OCI-LY7 (cell line): ENCODE results near the gene GALM. TPM values are rescaled to one million over a fixed set of nuclear protein-coding genes. Genes with fewer than 3 reads are reported as not detected.

ENCODE experiments used
- BruUV-seq: library from RNA; stranded (reverse); fragments of 400-500 nt; replicated peaks from 2 replicates; lab custom pipeline; 2021; lab: Mats Ljungman, UMichigan
- CTCF ChIA-PET: fragments of 300-600 bp; sonication (Branson Sonifier 250); formaldehyde crosslinking; loops from one replicate; lab custom pipeline; 2022; ENCODE audit warnings: antibody characterized with exemption; ENCODE audit not compliant: unreplicated experiment; lab: Charles Lee
- POLR2A ChIA-PET: fragments of 300-600 bp; sonication (Branson Sonifier 250); formaldehyde crosslinking; loops from one replicate; lab custom pipeline; 2022; ENCODE audit warnings: antibody characterized with exemption; lab: Charles Lee
- DNase-seq: peaks from one replicate; pipeline ENCODE4 v3.0.0-alpha.2; 2015; ENCODE audit warnings: low spot score
- H2AFZ ChIP-seq: fragments of 200-600 bp; sonication (generic), shearing (Covaris generic); 2 replicates; pipeline ENCODE4 v1.6.1; 2014; ENCODE audit warnings: mild to moderate bottlenecking, antibody characterized with exemption, low read length, moderate library complexity
- H3K27ac ChIP-seq: fragments of 200-600 bp; sonication (generic); 2 replicates; pipeline ENCODE4 v1.5.1; 2014; ENCODE audit warnings: mixed run types, low read depth, mild to moderate bottlenecking, moderate library complexity, low read length, inconsistent platforms; ENCODE audit not compliant: poor library complexity, severe bottlenecking
- H3K36me3 ChIP-seq: fragments of 200-600 bp; sonication (generic); 2 replicates; pipeline ENCODE4 v1.6.1; 2014; ENCODE audit warnings: mild to moderate bottlenecking, antibody characterized with exemption, low read length, moderate library complexity, mixed read lengths; ENCODE audit not compliant: insufficient read depth
- H3K4me1 ChIP-seq: fragments of 200-600 bp; sonication (generic); 2 replicates; pipeline ENCODE4 v1.5.1; 2014; ENCODE audit warnings: mild to moderate bottlenecking, low read length; ENCODE audit not compliant: insufficient read depth, poor library complexity, severe bottlenecking
- H3K4me2 ChIP-seq: fragments of 200-600 bp; sonication (generic); 2 replicates; pipeline ENCODE4 v1.6.1; 2014; ENCODE audit warnings: mild to moderate bottlenecking, low read length
- H3K4me3 ChIP-seq: fragments of 200-600 bp; sonication (generic); 2 replicates; pipeline ENCODE4 v1.5.1; 2014; ENCODE audit warnings: mild to moderate bottlenecking, low read depth, low read length; ENCODE audit not compliant: poor library complexity, severe bottlenecking
- H3K79me2 ChIP-seq: fragments of 200-600 bp; sonication (generic); 2 replicates; pipeline ENCODE4 v1.6.1; 2016; ENCODE audit warnings: low read depth, mild to moderate bottlenecking, low read length, moderate library complexity, mixed read lengths; ENCODE audit not compliant: insufficient read depth
- H3K9me2 ChIP-seq: fragments of 200-600 bp; sonication (generic); 2 replicates; pipeline ENCODE4 v1.6.1; 2016; ENCODE audit warnings: mild to moderate bottlenecking, low read length, mixed read lengths; ENCODE audit not compliant: insufficient read depth
- H3K9me3 ChIP-seq: fragments of 200-600 bp; sonication (generic); 2 replicates; pipeline ENCODE4 v1.6.1; 2014; ENCODE audit warnings: mild to moderate bottlenecking, mixed run types, low read length, mixed read lengths
- H4K20me1 ChIP-seq: fragments of 200-600 bp; sonication (generic); 2 replicates; pipeline ENCODE4 v1.6.1; 2014; ENCODE audit warnings: mild to moderate bottlenecking, antibody characterized with exemption, low read length, moderate library complexity, mixed read lengths; ENCODE audit not compliant: insufficient read depth
- CTCF ChIP-seq: fragments of 200-600 bp; sonication (generic); conservative IDR thresholded peaks from 2 replicates; pipeline ENCODE4 v1.5.1; 2014; ENCODE audit warnings: mild to moderate bottlenecking, antibody characterized with exemption, low read length, moderate library complexity, mixed read lengths
- EZH2phosphoT487 ChIP-seq: fragments of 200-600 bp; sonication (generic); IDR thresholded peaks from 2 replicates; pipeline ENCODE4 v1.6.1; 2018; ENCODE audit warnings: low read depth, borderline replicate concordance, mild to moderate bottlenecking, mixed run types, antibody characterized with exemption, low read length, moderate library complexity, mixed read lengths
- intact Hi-C: fragments of 100-400 bp; cut with micrococcal nuclease; formaldehyde crosslinking; loops from one replicate; pipeline ENCODE4 v1.10.0; 2022; ENCODE audit not compliant: unreplicated experiment
- total RNA-seq, 2 experiments: library from RNA; depleted of rRNA in 1 of 2; stranded (reverse); fragments of >200 nt in 1 of 2; shearing (Covaris generic) in 1 of 2; gene quantifications; 2 replicates each; pipeline ENCODE4 v1.2.3, GENCODE V29; 2014 to 2022

The GALM gene
- total RNA-seq, 2 experiments from 2014 or later = 5.5 to 10.8 TPM

- Histone ChIP-seq H3K4me3 (no peak overlapping the region), H3K79me2 (no peaks in the 10 kb centered on the region), H4K20me1 (no peaks in the 10 kb centered on the region), H3K4me2 (no peak overlapping the region), H3K9me3 (no peaks in the 10 kb centered on the region), H2AFZ (no peak overlapping the region), H3K36me3 (no peaks in the 10 kb centered on the region), H3K27ac (no peak overlapping the region), H3K4me1 (no peaks in the 10 kb centered on the region), H3K9me2 (no peaks in the 10 kb centered on the region)
- ChIA-PET CTCF (no interaction called here), POLR2A (no interaction called here)
- intact Hi-C loops = no loop called here
- TF ChIP-seq EZH2phosphoT487 (no peak), CTCF (no peak)
- BruUV-seq = no TSS peak
- DNase-seq = no peak
Measured at GRCh38 chr2:38685116-38685735, 19.3 kb downstream of the GALM start.

- no peak overlapping the region for H3K4me2 ChIP-seq
- no peaks in the 10 kb centered on the region for H3K9me2 ChIP-seq
- H3K79me2 ChIP-seq = no peaks in the 10 kb centered on the region
- ChIA-PET CTCF (no interaction called here), POLR2A (interaction anchor here (0.6 to 1.4 kb wide), 3 partner anchors 10 to 30 kb away, joined by 3 to 5 read pairs (median 4); no protein-coding TSS in a partner anchor)
- no TSS peak for BruUV-seq
- no peak for DNase-seq
- no peaks in the 10 kb centered on the region for H4K20me1 ChIP-seq
- no peak overlapping the region for H3K4me3 ChIP-seq
- no peak overlapping the region for H3K27ac ChIP-seq
- no peaks in the 10 kb centered on the region for H3K36me3 ChIP-seq
- H3K4me1 ChIP-seq = peaks cover 4% of the 10 kb centered on the region
- no peaks in the 10 kb centered on the region for H3K9me3 ChIP-seq
- TF ChIP-seq EZH2phosphoT487 = no peak
- no peak for TF ChIP-seq CTCF
- H2AFZ ChIP-seq = no peak overlapping the region
- intact Hi-C loops = no loop called here
Measured at GRCh38 chr2:38690499-38691420, 24.8 kb downstream of the GALM start.

- Histone ChIP-seq H3K36me3 (no peaks in the 10 kb centered on the region), H3K4me3 (no peak overlapping the region), H3K9me2 (no peaks in the 10 kb centered on the region), H3K4me1 (peaks cover 4% of the 10 kb centered on the region), H4K20me1 (no peaks in the 10 kb centered on the region), H3K9me3 (no peaks in the 10 kb centered on the region), H2AFZ (no peak overlapping the region), H3K79me2 (no peaks in the 10 kb centered on the region), H3K27ac (no peak overlapping the region), H3K4me2 (no peak overlapping the region)
- intact Hi-C loops = no loop called here
- TF ChIP-seq EZH2phosphoT487 (no peak), CTCF (no peak)
- DNase-seq = no peak
- ChIA-PET CTCF (interaction anchor here (0.6 kb wide), 1 partner anchor 159 kb away, joined by 3 read pairs; no protein-coding TSS in a partner anchor), POLR2A (interaction anchor here (0.6 to 1.3 kb wide), 6 partner anchors 14 to 305 kb away, joined by 3 to 4 read pairs (median 3); no protein-coding TSS in a partner anchor)
- no TSS peak for BruUV-seq
Measured at GRCh38 chr2:38691994-38692393, 26.1 kb downstream of the GALM start.
